Stimulated activated CD4-positive, alpha-beta T cell treated with anti-CD3 and anti-CD28 coated beads, Interleukin-2, amount 100 ng/mL, for 4 hours (primary cell): ENCODE data around the gene HERPUD2.
"Not testable (repeated sequence)": the region's sequence is repeated elsewhere in the genome, so short reads cannot be mapped to it uniquely, and the experiment has no call there.

ENCODE experiments used
- DNase-seq: peaks from one replicate; pipeline ENCODE4 v3.0.0-alpha.2; 2020; ENCODE audit warnings: low read depth

HERPUD2 gene

DNA sequence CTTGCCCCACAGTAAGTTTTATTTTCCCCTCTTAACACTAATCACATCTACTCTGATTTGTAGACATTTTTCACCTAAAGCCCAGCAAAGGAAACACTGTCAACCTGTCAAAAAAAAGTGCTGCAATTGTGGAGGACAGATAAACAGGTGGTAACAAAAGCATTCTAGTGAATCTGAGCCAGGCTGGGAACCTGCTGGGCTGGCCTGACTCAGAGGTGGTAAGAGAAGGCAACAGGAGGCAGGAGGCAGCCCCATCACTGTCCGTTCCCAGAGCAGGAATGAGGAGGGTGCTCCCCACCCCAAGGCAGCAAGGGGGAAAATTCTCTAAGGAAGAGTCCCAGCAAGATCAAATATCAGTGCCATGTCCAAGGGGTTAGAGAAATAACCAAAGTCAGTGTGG, 19.5 kb upstream of the HERPUD2 start:
- no peak for DNase-seq

DNA sequence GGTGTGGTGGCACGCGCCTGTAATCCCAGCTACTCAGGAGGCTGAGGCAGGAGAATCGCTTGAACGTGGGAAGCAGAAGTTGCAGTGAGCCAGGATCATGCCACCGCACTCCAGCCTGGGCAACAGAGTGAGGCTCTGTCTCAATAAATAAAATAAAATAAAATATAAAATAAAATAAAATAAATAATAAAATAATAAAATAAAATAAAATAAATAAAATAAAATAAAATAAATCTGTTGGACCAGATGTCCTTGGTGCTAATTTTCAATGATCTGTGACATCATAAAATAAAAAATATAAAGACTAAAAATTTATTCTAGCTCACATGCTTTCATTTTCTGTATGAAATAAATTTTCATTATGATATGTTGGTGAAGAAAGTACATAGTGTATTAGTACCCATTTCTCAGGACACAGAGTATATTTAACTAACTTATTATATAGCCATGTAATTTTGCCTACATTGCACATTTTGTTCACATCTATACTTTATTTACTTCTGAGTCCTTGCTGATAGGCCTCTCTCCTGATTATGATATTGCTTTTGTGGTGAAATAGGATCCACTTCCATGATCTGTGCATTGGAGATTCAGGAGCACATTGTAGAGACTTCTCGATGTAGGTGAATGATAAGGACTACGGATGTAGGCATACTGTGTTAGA, 17.8 kb upstream of the HERPUD2 start:
- DNase-seq: no peak

DNA sequence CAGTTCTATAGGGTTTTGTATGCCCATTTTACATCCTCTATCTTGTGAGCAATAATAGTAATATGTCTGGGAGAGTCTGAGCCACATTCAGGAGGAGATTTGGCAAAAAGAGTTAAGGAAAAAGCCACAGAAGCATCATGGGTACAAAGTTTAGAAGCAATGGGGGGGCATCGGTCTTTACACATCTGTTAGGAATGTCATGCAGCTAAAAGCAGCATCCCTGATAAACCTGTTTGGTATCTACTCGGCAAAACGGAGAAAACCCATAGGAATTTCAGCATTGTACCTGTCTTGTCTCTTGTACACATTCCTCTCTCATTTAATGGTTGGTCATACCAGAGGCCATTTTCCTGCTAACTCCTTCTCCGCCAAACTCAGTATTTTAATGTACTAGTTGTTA, 12.5 kb upstream of the HERPUD2 start:
- no peak for DNase-seq

DNA sequence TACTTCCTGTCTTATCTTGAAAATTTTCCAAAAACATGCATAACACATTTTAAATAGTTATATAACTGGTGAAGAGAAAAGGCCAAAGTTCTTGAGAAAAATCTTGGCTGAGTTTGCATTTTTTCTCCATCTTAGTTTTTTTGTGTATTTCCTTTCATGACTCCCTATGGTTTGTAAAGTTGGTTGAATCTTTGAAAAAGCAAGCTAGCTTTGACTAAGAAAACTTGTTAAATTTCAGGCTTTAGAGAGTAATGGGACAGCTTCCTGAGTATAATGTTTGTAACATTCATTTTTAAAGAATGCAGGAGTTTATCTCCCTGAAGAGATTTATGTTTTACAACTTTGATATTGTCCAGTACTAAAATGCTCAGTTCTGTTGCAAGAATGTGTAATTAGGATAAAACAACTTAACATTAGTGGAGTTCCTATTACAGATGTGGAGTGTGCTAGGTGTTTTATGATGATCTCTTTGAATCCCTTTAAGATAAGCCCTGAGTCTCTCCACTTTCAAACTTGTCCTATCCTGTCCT, 11.1 kb upstream of the HERPUD2 start:
- no peak for DNase-seq

DNA sequence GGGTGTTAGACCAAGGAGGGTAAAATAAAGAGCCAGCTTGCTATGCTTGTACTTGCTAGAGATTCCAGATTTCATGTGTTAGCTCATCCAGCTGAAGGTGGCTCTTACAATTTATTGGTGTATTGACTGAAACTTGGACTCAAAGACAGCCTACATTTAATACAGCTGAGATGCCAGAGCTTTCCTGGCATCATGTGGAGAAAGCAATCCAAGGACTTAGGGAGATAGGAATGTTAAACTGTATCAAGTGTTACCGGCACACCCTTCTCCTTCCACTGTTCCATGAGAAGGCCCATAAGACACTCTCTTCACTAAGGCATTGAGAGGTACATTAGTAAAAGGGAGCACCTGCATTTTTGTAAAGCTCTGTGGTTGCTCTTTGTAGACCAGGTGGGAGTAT, 9.3 kb upstream of the HERPUD2 start:
- no peak for DNase-seq

DNA sequence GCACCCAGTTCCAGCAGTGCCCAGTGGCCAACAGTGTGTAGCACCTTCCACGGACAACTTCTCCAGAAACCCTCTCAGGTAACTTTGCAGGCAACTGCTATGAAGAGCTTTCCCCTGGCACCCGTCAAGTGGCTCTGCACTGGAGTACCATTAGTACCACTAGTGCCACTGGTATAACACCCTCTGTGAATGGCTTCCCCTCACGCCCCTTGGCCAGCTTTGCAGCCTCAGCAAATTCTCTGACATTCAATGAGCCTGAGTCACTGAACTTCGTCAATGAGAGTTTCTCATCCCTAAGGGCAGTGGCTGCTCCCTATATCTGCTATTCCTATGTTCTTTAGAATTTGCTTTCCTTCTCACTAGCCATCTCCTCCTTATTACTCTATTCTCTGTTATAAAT, 7.6 kb upstream of the HERPUD2 start:
- DNase-seq: no peak

DNA sequence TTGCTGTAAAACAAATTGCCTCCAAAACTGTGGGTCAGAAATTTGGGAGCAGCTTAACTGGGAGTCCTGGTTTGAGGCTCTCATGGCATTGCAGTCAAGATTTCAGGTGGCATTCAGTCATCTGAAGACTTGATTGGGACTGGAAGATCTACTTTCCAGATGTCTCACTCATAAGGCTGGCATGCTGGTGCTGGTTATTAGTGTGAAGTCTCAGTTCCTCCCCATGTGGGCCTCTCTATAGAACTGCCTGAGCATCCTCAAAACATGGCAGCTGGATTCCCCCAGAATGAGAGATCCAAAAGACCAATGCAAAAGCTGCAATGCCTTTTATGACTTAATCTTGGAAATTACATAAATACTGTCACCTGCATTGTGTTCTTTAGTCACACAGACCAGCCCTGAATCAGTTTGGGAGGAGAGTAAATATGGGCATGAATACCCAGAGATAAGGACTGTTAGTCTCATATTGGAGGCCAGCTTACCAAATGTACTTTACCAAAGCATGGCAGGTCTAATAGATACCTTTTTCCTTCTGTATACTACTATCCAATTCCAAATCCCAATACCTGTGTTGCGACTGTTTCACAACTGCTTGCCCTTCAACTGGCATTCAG, 6.5 kb upstream of the HERPUD2 start:
- DNase-seq: no peak

DNA sequence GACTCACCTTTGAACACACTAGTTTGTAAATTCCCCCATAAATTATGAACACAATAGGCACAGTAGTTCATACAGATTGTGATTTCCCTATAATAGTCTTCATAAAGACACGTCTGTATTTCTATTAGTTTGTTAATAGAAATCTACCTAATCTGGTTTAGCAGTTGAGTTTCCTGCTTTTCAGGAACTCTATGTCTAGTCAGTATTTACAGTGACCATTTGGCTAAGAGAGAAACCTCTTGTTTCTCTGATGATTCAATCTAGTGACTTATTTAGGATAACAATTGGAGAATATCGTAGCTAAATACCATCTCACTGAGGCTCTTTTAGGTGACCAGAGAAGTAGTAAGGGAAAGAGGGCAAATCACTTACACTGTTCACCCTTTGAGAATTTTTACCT, 5.9 kb upstream of the HERPUD2 start:
- no peak for DNase-seq

DNA sequence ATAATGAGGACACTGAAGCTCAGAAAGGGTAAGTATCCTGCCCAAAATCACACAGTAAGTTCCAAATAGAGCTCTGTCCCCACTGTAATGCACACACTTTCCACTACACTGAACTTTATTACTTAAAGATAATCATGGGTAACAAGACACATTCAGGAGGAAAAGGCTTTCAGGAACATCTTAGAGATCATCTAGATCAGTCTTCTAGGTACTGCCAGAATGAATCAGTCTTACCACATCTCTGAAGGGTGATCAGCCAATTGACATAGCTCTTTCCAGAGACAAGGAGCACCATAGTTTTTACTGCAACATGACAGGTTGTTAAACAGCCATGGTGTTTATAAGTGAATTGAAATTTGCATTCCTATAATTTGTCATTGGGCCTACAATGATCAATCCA, 5.4 kb upstream of the HERPUD2 start:
- no peak for DNase-seq

DNA sequence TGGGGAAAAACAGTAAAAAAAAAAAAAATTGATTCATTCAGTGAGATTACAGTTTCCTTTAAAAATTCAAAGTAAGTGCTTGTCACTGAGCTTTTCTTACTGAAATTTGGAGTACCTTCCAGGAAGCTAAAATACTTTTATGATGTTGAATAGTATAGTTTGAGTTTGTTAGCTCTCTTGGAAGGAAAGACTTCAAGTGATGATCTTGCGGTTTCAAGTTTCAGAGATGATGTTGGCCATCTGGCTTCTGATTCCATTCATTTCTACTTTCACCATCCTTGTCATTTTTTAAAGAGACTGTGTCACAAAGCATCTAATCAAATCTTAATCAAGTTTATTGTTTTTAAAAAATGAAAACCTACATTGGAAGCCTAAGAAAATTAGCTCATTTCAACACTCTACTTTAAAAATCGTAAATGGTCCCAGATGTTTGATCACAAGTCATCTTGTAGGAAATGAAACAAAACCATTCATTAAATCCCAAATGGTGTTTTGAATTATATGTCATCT, 4.9 kb upstream of the HERPUD2 start:
- no peak for DNase-seq

DNA sequence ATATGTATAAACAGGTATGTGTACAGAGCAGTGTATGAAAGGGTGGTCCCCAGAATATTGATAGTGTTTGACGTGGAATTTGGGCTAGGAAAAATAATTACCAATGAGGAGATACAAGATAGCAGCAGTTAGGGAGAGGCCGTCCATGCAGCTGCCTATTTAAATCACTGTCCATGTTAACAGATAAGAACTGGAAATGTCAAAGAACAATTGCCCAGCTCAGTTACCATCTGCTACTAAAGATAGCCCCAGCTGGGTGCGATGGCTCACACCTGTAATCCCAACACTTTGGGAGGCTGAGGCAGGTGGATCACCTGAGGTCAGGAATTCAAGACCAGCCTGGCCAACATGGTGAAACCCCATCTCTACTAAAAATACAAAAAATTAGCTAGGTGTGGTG, 3.4 kb upstream of the HERPUD2 start:
- DNase-seq: not testable (repeated sequence)

DNA sequence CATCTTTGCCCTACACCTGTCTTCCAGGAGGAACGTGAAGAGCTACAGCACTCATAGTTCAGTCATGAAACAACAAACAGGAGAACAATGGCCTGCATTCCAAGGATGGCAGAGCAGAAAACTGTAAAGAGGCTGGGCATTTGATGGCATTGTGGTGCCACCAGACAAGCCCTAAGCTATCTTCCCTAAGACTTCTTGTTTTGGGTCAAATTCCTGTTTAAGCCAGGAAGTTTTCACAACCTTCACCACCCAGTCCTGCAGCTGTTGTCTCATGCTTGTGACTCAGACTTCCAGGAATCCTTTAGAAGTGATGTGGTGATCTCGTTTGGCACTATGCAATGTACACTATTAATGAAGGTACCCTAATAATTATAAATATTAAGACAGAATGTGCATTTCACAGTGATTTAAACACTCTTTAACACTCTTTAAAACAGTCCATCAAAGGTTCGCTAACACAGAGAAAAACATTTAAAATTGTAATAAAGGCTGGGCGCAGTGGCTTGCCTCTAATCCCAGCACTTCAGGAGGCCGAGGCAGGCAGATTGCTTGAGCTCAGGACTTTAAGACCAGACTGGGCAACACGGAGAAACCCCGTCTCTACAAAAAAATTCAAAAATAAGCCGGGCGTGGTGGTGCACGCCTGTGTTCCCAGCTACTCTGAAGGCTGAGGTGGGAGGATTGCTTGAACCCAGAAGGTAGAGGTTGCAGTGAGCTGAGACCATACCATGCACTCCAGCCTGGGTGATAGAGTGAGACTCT, 2.7 kb upstream of the HERPUD2 start:
- no peak for DNase-seq

DNA sequence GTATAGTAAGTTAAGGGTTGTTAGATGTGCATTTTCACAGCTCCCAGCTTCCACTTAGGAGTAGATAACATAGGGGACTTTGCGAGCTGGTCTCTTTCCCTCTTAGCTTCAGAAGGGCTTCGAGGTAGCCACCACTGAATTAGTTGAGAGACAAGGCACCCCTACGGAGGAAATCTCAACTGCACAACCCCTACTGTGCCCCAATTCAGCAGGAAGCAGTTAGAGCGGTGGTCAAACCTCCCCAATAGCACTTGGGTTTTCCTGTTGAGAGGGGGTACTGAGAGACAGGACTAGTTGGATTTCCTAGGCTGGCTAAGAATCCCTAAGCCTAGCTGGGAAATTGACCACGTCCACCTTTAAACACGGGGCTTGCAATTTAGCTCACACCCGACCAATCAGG, 1.1 kb upstream of the HERPUD2 start:
- DNase-seq: no peak

DNA sequence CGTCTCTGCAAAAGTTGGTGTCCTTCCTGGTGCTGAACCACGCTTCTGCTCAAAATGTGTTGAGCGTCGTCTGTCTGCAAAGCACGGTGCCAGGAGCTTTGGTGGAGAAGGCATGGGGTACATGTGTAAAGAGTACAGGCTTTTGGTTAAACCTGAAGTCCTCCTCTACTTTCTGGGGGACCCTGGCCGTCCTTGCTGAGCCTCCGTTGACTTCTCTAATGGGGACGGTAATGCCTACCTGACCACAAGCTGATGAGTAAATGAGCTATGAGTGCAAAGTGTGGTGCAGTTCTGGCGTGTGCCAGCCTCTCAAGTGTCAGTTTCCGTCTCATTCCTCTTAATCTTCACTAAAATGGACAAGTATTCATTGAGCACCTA, 527 bp upstream of the HERPUD2 start:
- DNase-seq: peak; percentile 13

DNA sequence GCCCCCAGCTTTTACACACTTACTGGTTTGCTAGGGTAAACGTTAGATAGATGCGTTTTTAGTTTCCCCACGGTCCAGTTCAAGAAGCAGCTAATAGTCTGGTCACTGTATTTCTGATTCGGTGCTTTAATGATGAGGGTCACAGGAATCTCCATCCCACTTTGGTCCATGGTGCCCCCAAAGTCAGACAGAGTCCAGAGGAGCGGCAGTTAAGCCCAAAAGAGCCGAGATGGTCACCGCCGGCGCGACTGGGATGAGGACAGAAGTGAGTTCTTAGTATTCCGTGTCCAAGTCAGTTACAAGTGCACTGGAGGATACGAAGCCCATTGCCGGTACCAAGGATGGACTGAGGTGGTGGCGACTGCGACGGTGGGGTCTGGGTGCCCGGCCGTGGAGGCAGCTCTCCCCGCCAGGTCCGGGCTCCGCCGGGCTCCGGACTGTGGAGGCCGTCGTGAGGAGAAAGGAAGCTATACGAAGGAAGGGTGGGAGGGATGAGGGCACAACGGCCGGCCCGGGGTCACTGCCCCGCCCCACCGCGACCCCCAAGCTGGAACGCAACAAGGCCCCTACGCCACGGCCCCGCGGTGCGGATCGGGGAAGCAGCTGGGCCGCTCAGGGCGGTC, 663 bp downstream of the HERPUD2 start:
- no peak for DNase-seq

DNA sequence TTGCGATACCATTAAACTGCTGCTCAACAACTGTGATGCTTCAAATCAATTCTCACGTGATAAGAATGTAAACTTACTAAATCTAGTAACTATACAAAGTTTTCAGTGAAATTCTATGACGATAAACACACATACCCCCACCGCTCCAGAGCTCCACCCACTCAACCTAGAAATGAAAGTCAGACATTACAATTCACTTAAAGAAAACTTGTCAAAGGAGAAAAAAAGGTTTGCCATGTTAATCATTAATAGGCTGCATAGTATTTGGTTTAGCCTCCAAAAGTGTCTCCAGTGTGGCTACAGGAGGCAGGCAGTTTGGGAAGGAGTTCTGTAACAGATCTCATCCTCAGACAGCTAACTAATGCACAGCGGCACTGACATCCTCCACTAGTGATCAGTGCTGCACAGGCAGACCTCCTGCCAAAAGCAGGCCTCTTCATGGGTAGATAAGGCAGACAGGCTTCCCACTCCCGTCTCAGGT, 3.1 kb downstream of the HERPUD2 start:
- peak; percentile 14 for DNase-seq

DNA sequence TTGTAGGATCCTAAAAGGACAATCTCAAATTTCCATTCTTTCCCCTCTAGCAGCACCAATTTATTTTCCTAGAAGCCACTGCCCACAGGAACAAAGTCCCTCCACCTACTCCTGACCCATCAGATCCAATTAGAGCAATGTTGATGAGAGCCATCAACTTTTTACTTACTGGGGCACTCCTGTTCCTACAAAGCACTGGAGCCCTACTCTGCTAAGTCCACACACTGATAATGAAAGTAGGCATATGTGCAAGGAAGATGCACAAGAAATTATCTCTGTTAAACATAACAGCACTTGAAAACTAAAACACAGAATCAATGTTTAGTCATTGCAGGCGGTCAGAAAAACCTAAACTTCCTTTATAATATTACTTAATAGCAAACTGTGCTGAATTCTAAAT, 3.6 kb downstream of the HERPUD2 start:
- no peak for DNase-seq

DNA sequence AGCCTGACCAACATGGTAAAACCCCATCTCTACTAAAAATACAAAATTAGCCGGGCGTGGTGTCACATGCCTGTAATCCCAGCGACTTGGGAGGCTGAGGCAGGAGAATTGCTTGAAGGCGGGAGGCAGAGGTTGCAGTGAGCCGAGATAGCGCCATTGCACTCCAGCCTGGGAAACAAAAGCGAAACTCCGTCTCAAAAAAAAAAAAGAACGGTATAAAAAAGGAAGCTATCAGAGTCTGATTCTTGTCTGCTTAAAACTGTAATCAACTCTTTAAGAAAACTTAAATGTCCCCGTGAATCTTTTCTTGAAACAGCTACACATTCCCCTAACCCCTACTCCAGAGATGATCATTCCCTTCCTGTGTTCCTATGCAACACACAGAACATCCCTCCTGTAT, 4.3 kb downstream of the HERPUD2 start:
- not testable (repeated sequence) for DNase-seq

DNA sequence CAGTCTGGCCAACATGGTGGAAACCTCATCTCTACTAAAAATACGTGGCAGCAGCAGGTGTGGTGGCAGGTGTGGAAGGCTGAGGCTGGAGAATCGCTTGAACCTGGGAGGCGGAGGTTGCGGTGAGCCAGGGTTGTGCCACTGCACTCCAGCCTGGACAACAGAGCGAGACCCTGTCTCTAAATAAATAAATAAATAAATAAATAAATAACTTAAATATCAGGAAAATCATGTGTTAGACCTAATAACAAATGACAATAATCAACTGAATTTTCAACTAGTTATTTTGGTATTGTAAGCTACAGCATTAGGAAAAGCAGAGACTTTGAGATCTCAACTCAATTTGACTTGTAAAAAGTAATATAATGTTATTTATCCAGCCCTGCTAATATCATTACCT, 9.2 kb downstream of the HERPUD2 start:
- DNase-seq: no peak

DNA sequence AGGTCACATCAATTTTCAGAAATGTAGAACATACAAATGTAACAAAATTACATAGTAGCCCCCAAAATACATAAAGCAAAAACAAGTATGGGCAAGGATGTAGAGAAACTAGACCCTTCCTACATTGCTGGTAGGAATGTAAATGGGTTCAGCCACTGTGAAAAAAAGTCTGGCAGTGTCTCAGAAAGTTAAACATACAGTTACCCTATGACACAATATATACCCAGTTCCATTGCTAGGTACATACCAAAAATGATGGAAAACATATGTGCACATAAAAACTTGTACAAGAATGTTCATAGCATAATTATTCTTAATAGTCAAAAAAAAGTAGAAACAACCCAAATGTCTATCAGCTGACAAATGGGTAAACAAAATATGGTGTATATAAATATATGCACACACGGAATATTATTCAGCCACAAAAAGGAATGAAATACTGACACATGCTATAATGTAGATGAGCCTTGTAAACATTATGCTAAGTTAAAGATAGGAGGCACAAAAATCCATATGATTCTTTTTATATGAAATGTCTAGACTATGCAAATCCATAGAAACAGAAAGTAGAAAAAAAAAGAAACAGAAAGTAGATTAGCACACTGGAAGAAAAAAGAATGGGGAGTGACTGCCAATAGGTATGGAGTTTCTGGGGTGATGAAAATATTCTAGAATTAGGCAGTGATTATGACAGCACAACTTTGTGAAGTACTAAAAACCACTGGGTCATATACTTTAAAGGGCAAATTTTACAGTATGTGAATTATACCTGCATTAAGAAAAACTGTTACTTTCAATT, 13.5 kb downstream of the HERPUD2 start:
- no peak for DNase-seq

DNA sequence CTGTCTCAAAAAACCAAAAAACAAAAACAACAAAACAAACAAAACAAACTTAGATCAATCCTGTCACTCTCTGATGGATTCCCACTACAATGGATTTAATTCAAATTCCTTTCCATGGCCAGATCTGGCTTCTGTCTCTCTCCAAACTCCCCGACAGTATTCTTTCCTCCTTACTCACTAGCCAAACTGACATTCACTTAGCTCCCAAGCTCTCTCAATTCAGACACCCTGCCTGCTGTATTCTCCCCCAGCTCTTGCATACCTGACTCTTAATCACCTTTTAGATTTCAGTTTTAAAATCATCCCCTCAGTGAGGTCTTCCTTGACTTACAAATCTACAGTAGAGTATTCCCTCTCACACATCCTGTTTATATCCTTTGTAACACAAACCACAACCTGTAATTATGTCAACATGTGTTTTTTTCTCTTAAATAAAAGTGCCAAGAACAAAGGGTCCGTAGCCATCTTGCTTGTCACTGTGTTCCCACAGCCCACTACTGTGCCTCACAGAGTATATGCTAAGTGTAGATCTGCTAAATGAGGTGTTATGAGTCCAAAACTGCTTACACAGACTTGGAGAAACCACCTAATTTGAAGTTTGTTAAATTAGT, 14.4 kb downstream of the HERPUD2 start:
- no peak for DNase-seq
